AG10803 (cell line): ENCODE data around the gene CAST.

Experiments
- DNase-seq: peaks from one replicate; pipeline ENCODE4 v3.0.0; 2010; ENCODE audit warnings: low read depth
- H3K4me3 ChIP-seq: 2 replicates; pipeline ENCODE4 v1.5.1; 2011; ENCODE audit warnings: mild to moderate bottlenecking, low read length, control low read depth
- CTCF ChIP-seq: conservative IDR thresholded peaks from 2 replicates; pipeline ENCODE4 v1.5.1; 2011; ENCODE audit warnings: mild to moderate bottlenecking, low read length, control low read depth, inconsistent platforms

Gene CAST

DNA sequence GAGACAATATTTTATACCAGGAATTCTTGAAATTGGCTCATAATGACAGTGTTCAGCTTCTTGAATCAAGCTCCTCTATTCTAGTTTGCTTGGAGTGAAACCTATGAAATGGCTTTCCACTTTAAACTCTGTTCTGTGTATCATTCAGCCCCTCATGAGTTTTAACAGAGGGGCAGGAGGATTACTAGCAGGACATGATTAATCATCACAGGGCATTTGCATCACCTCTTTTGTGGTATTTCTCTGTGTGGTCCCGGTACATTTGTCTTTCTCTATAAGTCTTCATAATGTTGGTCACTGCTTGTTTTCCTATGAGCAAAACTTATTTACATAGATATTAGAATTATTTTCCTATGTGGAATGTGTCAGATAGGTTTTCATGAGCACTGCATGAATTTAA is 21.2 kb downstream of the CAST start:
- DNase-seq: no peak
- H3K4me3 ChIP-seq: no peak overlapping the region
- TF ChIP-seq CTCF: no peak

- no peak overlapping the region for H3K4me3 ChIP-seq
- DNase-seq: no peak
- TF ChIP-seq CTCF: no peak
These were observed 21.6 kb downstream of the CAST start for GRCh38 chr5:96683810-96684209.

GRCh38 chr5:96687080-96687479 is 24.9 kb downstream of the CAST start:
- DNase-seq: no peak
- H3K4me3 ChIP-seq: no peak overlapping the region
- TF ChIP-seq CTCF: no peak

DNA sequence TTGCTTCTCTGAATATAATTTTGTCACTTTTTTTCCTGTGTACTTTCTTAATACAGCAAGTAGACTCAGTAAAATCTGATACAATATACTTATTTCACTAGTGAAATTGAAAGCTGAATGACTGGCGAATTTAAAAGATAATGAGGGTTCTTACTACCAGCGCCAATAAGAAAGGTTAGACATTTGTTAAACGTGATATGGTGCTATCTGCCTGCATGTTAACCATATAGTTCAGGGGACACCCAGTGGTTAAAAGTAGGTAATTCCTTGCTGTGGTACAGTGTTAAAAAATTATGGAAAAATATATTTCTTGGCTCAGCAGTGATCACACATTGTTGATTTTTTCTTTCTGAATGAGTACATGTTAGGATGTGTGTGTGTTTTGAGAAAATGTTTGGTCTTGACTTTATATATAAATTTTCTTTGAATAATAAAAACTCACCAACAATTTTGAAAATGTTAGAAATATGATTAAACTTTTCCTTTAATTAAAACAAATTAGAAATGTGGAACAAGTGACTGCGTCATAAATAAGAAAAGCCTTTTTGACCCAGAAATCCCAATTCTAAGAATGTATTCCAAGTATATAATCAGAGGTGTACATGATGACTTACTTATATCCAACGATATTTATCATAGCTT is 25.8 kb downstream of the CAST start:
- peak; percentile 55 for DNase-seq
- peak; percentile 63 for TF ChIP-seq CTCF
- no peak overlapping the region for H3K4me3 ChIP-seq

DNA sequence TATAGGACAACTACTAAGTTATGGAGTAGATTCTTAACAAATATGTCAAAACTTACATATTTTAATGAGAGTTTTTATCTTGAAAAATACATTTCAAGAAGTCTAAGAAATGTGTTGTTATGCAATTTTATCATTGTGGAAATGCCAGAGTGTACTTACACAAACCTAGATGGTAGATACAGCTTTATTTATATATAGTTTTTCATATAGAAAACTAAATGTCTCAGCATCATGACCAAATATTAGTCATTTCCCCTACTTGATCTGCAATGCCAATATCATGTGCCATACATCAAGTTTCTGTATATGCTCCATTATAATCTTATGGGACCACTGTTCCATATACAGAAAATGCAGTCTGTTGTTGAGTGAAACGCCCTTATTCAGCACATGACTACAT is 28.7 kb downstream of the CAST start:
- H3K4me3 ChIP-seq: no peak overlapping the region
- TF ChIP-seq CTCF: no peak
- no peak for DNase-seq

DNA sequence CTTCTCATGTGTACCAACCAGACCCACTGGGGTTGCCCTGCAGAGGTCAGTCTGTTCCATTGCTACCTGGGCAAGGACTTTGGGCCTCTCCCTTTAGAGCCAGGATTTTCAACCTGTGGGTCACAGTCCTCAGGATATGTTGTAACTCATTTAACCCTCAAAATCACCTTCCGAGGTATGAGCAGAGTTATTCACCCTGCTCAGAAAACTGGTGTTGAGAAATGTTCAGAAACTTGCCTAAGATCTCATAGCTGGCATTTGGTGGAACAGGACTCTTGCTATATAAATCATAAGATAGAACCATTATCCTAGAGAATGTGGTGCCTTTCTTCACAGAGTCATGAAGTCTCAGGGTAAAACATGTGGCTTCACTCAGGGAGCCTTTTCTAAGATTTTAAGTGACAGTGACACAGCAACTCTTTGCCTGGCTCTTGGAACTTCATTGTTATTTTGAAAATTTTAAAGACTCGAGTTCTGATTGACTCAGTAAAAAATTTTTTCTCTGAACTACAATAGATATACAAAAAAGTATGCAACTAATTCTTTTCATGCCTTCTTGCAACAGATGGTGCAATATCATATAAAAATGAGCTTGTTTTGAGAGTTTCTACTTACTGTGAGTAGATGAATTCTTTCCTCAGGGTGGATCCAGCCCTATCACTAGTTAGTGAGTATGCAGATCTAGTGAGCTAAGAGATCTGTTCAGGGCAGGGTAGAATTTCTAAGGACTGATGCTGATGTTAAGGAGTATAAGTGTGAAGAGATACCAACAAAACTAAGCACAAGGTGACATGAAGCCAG is 29.5 kb downstream of the CAST start:
- H3K4me3 ChIP-seq: 0 out of 2 replicates have a peak overlapping the region, but pooled peaks have one; percentile 3
- peak; percentile 17; the same call in 1 of the 2 replicates for TF ChIP-seq CTCF
- peak; percentile 88 for DNase-seq

DNA sequence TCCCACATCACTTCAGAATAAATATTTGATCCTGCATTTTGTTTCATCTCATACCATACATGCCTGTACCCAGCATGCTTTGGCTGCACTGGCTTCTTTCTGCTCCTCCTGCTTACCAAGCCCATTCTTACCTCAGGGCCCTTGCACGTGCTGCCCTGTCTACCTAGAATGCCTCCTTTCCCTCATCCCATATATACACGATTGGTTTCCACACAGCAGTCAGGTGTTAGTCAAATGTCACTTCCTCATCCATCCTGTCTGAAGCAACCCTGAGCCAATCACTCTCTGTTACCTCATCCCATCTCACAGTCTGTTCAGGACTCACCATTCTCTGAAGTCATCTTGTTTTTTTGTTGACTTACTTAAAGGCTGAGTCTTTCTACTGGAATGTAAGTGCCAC is 30.3 kb downstream of the CAST start:
- DNase-seq: peak; percentile 73
- TF ChIP-seq CTCF: no peak
- H3K4me3 ChIP-seq: no peak overlapping the region
